ENCODE measurements around the gene ARHGAP26. TPM values are rescaled to one million over a fixed set of nuclear protein-coding genes. Genes with fewer than 3 reads are reported as not detected.

Gene ARHGAP26
- total and polyA plus RNA-seq, 9 donors: 1.9 to 47.1 (median 12.0) TPM

- Histone ChIP-seq H3K27ac (peak overlapping the region; percentile 26 to 75), H3K4me1 (ENCODE audit: insufficient read depth) (no peaks in the 10 kb centered on the region), H3K9me3 (no peaks in the 10 kb centered on the region), H3K36me3 (no peaks in the 10 kb centered on the region), H3K27me3 (no peaks in the 10 kb centered on the region), H3K4me3 (peak overlapping the region; percentile 85)
- intact Hi-C loops (cut with DNase I): loop anchor here in 1 of 4 donors (5.0 to 10.0 kb wide), 2 partner anchors 56 to 101 kb away; no protein-coding TSS in a partner anchor
- no peak for TF ChIP-seq CTCF (IDR thresholded peaks at IDR 0.05)
- no peak for TF ChIP-seq POLR2A (IDR thresholded peaks at IDR 0.05)
- 1% methylated on average over 73 to 86 of the region's 86 CpGs for WGBS, 3 donors
- DNase-seq: peak; percentile 24 to 63 (median 51)
Observed at GRCh38 chr5:142770650-142771609, 753 bp downstream of the ARHGAP26 start.

GRCh38 chr5:142771666-142772065 lies 1.5 kb downstream of the ARHGAP26 start:
- Histone ChIP-seq H3K9me3 (no peaks in the 10 kb centered on the region), H3K27me3 (no peaks in the 10 kb centered on the region), H3K36me3 (no peaks in the 10 kb centered on the region), H3K27ac (no peak overlapping the region), H3K4me1 (ENCODE audit: insufficient read depth) (no peaks in the 10 kb centered on the region), H3K4me3 (peak overlapping the region; percentile 85)
- WGBS, 3 donors: 13 to 33% (median 20%) methylated on average over 5 of the region's 5 CpGs
- no peak for DNase-seq
- intact Hi-C loops (cut with DNase I): loop anchor here in 1 of 4 donors (5.0 to 10.0 kb wide), 2 partner anchors 57 to 101 kb away; no protein-coding TSS in a partner anchor
- TF ChIP-seq POLR2A (IDR thresholded peaks at IDR 0.05) (no peak), EP300 (IDR thresholded peaks at IDR 0.05) (no peak), CTCF (IDR thresholded peaks at IDR 0.05) (no peak)

- intact Hi-C loops (cut with DNase I): loop anchor here in 1 of 4 donors (5.0 to 10.0 kb wide), 2 partner anchors 58 to 100 kb away; no protein-coding TSS in a partner anchor
- TF ChIP-seq EP300 (IDR thresholded peaks at IDR 0.05) (no peak), CTCF (IDR thresholded peaks at IDR 0.05) (no peak), POLR2A (IDR thresholded peaks at IDR 0.05) (no peak)
- Histone ChIP-seq H3K36me3 (no peaks in the 10 kb centered on the region), H3K27me3 (no peaks in the 10 kb centered on the region), H3K27ac (no peak overlapping the region), H3K4me3 (no peak overlapping the region), H3K4me1 (ENCODE audit: insufficient read depth) (no peaks in the 10 kb centered on the region), H3K9me3 (no peaks in the 10 kb centered on the region)
- no peak for DNase-seq
- WGBS, 3 donors: 93% methylated on average over 6 of the region's 6 CpGs
Observed at GRCh38 chr5:142772446-142773293, 2.5 kb downstream of the ARHGAP26 start.

- TF ChIP-seq POLR2A (IDR thresholded peaks at IDR 0.05): no peak
- Histone ChIP-seq H3K27ac (no peak overlapping the region), H3K9me3 (no peaks in the 10 kb centered on the region), H3K4me3 (no peak overlapping the region), H3K27me3 (no peaks in the 10 kb centered on the region), H3K4me1 (ENCODE audit: insufficient read depth) (no peaks in the 10 kb centered on the region), H3K36me3 (no peaks in the 10 kb centered on the region)
- intact Hi-C loops (cut with DNase I): loop anchor here in 1 of 4 donors (10.0 kb wide), 1 partner anchor 62 kb away; no protein-coding TSS in a partner anchor
- DNase-seq: no peak
- 92 to 97% (median 95%) methylated on average over 2 of the region's 2 CpGs for WGBS, 3 donors
Observed at GRCh38 chr5:142777099-142777498, 6.9 kb downstream of the ARHGAP26 start.
